HG03457 (cell line): ENCODE results near the gene SEPTIN5.
"Not testable (repeated sequence)": the region's sequence is repeated elsewhere in the genome, so short reads cannot be mapped to it uniquely, and the experiment has no call there.

ENCODE experiments used
- ATAC-seq: cut with Tn5 transposase; IDR thresholded peaks from one replicate; pipeline ENCODE4 v1.9.1; 2021; ENCODE audit warnings: moderate number of reproducible peaks; ENCODE audit not compliant: unreplicated experiment

Gene SEPTIN5

GRCh38 chr22:19680287-19680881 is 33.9 kb upstream of the SEPTIN5 start:
- no peak for ATAC-seq

GRCh38 chr22:19680911-19681862 is 33.1 kb upstream of the SEPTIN5 start:
- ATAC-seq, result no peak

- ATAC-seq, result no peak
Observed at GRCh38 chr22:19681863-19682245, 32.4 kb upstream of the SEPTIN5 start.

- ATAC-seq, result no peak
Observed at GRCh38 chr22:19686946-19687345, 27.4 kb upstream of the SEPTIN5 start.

GRCh38 chr22:19687561-19688300 is 26.6 kb upstream of the SEPTIN5 start:
- no peak for ATAC-seq

GRCh38 chr22:19688301-19689290 is 25.7 kb upstream of the SEPTIN5 start:
- no peak for ATAC-seq

- ATAC-seq, result no peak
Observed at GRCh38 chr22:19689408-19689807, 24.9 kb upstream of the SEPTIN5 start.

- no peak for ATAC-seq
Observed at GRCh38 chr22:19691007-19691720, 23.1 kb upstream of the SEPTIN5 start.

- no peak for ATAC-seq
Observed at GRCh38 chr22:19691721-19692341, 22.5 kb upstream of the SEPTIN5 start.

- no peak for ATAC-seq
Observed at GRCh38 chr22:19693581-19693980, 20.7 kb upstream of the SEPTIN5 start.

GRCh38 chr22:19693981-19694670 is 20.2 kb upstream of the SEPTIN5 start:
- ATAC-seq, result no peak

GRCh38 chr22:19694696-19695095 is 19.6 kb upstream of the SEPTIN5 start:
- no peak for ATAC-seq

- ATAC-seq, result no peak
Observed at GRCh38 chr22:19696504-19697276, 17.6 kb upstream of the SEPTIN5 start.

GRCh38 chr22:19697871-19698270 is 16.4 kb upstream of the SEPTIN5 start:
- ATAC-seq, result not testable (repeated sequence)

GRCh38 chr22:19700790-19701419 is 13.4 kb upstream of the SEPTIN5 start:
- no peak for ATAC-seq

GRCh38 chr22:19701420-19702145 is 12.7 kb upstream of the SEPTIN5 start:
- ATAC-seq, result no peak

GRCh38 chr22:19703869-19704268 is 10.4 kb upstream of the SEPTIN5 start:
- ATAC-seq, result no peak
